Prostate gland (tissue), 2 donors: ENCODE measurements around the gene TEX44. TPM values are rescaled to one million over a fixed set of nuclear protein-coding genes. Genes with fewer than 3 reads are reported as not detected.

Source experiments
- DNase-seq: peaks from one replicate; pipeline ENCODE4 v3.0.0-alpha.2; 2019; ENCODE audit warnings: low spot score
- H3K27ac ChIP-seq, 2 donors: fragments of 200-600 bp; sonication (generic); 2 replicates each; pipeline ENCODE4 v1.5.1; 2017 to 2019
- H3K27me3 ChIP-seq: fragments of 200-600 bp; sonication (generic); replicated peaks from 2 replicates; pipeline ENCODE4 v1.5.1; 2019; ENCODE audit not compliant: insufficient read depth
- H3K36me3 ChIP-seq, 2 donors: fragments of 200-600 bp; sonication (generic); 1 replicate in 1 of 2; 2 replicates in 1 of 2; pipeline versions ENCODE4 v1.5.1 to v1.8.1; 2017 to 2019
- H3K4me1 ChIP-seq: fragments of 200-600 bp; sonication (generic); replicated peaks from 2 replicates; pipeline ENCODE4 v1.5.1; 2019
- H3K4me3 ChIP-seq, 2 donors: fragments of 200-600 bp; sonication (generic); 2 replicates each; pipeline ENCODE4 v1.5.1; 2017 to 2019
- H3K9me3 ChIP-seq: fragments of 200-600 bp; sonication (generic); 2 replicates; pipeline ENCODE4 v1.5.1; 2017
- POLR2A ChIP-seq: fragments of 450-650 bp; IDR thresholded peaks from one replicate; pipeline ENCODE4 v1.6.1; 2016; ENCODE audit warnings: antibody characterized with exemption, mild to moderate bottlenecking
- POLR2AphosphoS5 ChIP-seq: sonication (generic); formaldehyde crosslinking; IDR thresholded peaks from one replicate; pipeline ENCODE4 v1.6.1; 2017; ENCODE audit warnings: antibody characterized with exemption
- WGBS: methylation state at CpG from one replicate; pipeline ENCODE4 v1.1.5; 2018; 5-methylcytosine and 5-hydroxymethylcytosine counted together
- intact Hi-C: fragments of 100-400 bp; cut with DNase I; formaldehyde crosslinking; loops from one replicate; pipeline ENCODE4 v1.14.2; 2022
- total RNA-seq, 2 donors: library from RNA; depleted of rRNA; stranded (reverse); fragments of >200 nt; gene quantifications; one replicate each; pipeline ENCODE4 v1.1.0, GENCODE V29; 2016
- TF ChIP-seq, protein P1 (sequence below), 4 experiments: fragments of 200-600 bp in 2 of 4; fragments of 450-650 bp in 2 of 4; sonication (generic) in 2 of 4; IDR thresholded peaks; 1 replicate in 3 of 4; 2 replicates in 1 of 4; pipeline ENCODE4 v1.5.1; 2016 to 2019; ENCODE audit warnings: antibody characterized with exemption in 4 of 4, mild to moderate bottlenecking in 2 of 4, moderate library complexity in 2 of 4

TEX44 gene
- total RNA-seq, 2 donors from 2014 or later, result 10.6 TPM; not detected in 1

DNA sequence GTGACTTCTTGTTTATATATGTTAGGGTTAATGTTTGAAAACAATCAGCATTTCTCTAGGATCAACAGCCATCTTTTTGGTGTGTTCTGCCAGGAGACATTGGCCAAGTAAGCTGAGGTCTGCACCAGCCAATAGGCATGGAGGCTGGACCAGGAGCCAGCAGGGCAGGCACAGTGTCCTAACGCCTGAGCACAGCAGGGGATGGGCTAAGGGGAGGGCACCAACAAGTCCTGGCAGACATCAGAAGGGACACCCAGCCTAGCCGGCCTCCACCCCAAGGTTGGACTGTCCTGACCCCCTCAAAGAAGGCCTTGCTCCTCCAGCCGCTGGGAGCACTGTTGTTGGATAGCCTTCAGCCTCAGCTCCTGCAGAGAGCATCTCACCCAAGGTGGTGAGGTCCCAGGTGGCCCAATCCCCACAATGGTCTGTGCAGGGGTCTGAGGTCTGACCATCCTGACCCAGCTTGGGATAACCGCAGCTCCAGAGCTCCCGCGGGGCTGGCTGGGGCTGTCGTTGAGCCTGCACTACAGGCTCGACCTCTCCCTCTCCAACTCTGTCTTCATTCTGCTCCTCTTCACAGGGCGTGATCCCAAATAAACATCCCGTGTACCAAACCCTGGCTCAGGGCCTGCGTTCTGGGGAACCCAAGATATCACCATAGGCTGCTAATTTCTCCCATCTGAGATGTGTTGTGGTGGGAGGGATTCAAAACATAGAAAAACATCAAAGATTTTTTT lies 8.1 kb downstream of the TEX44 start:
- intact Hi-C loops, result loop anchor here (1.0 to 5.0 kb wide), 2 partner anchors 37 to 83 kb away; no protein-coding TSS in a partner anchor
- TF ChIP-seq POLR2AphosphoS5 (no peak), POLR2A (no peak)
- TF ChIP-seq, protein P1, sequence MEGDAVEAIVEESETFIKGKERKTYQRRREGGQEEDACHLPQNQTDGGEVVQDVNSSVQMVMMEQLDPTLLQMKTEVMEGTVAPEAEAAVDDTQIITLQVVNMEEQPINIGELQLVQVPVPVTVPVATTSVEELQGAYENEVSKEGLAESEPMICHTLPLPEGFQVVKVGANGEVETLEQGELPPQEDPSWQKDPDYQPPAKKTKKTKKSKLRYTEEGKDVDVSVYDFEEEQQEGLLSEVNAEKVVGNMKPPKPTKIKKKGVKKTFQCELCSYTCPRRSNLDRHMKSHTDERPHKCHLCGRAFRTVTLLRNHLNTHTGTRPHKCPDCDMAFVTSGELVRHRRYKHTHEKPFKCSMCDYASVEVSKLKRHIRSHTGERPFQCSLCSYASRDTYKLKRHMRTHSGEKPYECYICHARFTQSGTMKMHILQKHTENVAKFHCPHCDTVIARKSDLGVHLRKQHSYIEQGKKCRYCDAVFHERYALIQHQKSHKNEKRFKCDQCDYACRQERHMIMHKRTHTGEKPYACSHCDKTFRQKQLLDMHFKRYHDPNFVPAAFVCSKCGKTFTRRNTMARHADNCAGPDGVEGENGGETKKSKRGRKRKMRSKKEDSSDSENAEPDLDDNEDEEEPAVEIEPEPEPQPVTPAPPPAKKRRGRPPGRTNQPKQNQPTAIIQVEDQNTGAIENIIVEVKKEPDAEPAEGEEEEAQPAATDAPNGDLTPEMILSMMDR (IDR thresholded peaks at IDR 0.05), result no peak
- Histone ChIP-seq H3K27ac (peak overlapping the region; percentile 3 to 45), H3K9me3 (no peaks in the 10 kb centered on the region), H3K27me3 (no peaks in the 10 kb centered on the region), H3K4me3 (no peak overlapping the region), H3K36me3 (no peaks in the 10 kb centered on the region), H3K4me1 (peaks cover 11% of the 10 kb centered on the region)
- WGBS, result 28% methylated on average over 10 of the region's 11 CpGs
- DNase-seq, result peak; percentile 46

DNA sequence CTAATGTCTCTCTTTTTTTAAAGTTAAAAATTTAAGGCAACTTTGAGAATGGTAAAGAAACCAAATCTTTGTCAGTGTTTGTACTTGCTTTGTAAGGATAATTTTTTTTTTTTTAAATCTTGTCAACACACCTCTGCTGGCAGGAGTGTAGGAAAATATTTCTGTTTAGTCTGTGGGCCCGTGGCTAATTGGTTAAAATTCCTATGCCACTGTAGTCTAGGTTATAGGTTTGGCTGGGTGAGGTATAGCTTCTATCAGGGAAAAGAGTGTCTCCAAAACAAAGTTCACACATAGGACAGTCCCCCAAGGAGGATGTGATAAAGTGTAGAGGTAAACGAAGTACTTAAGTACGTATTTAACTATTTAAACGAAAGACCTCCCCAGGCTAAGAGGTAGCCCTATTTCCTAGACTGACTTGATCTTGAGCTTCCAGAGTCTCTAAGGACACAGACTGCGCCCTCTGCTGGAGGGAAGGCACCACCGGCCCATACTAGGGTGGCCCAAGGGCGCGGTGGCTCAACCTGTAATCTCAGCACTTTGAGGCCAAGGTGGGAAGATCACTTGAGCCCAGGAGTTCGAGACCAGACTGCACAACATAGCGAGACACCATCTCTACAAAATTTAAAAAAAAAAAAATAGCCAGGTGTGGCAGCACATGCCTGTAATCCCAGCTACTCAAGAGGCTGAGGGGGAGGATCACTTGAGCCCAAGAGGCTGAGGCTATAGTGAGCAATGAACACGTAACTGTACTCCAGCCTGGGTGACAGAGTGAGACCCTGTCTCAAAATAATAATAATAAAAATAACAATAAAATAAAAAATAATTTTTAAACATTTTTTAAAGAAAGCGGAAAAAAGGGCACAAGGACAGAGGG lies 8.9 kb downstream of the TEX44 start:
- Histone ChIP-seq H3K36me3 (no peaks in the 10 kb centered on the region), H3K4me3 (no peak overlapping the region), H3K9me3 (no peaks in the 10 kb centered on the region), H3K27ac (peak overlapping the region; percentile 3 to 45), H3K4me1 (peaks cover 11% of the 10 kb centered on the region), H3K27me3 (no peaks in the 10 kb centered on the region)
- intact Hi-C loops, result loop anchor here (1.0 to 5.0 kb wide), 2 partner anchors 38 to 84 kb away; no protein-coding TSS in a partner anchor
- TF ChIP-seq POLR2A, result no peak
- TF ChIP-seq, protein P1 (IDR thresholded peaks at IDR 0.05), result peak; percentile 63 to 80 (median 68)
- peak; percentile 77 for DNase-seq
- WGBS, result 33% methylated on average over 12 of the region's 12 CpGs

DNA sequence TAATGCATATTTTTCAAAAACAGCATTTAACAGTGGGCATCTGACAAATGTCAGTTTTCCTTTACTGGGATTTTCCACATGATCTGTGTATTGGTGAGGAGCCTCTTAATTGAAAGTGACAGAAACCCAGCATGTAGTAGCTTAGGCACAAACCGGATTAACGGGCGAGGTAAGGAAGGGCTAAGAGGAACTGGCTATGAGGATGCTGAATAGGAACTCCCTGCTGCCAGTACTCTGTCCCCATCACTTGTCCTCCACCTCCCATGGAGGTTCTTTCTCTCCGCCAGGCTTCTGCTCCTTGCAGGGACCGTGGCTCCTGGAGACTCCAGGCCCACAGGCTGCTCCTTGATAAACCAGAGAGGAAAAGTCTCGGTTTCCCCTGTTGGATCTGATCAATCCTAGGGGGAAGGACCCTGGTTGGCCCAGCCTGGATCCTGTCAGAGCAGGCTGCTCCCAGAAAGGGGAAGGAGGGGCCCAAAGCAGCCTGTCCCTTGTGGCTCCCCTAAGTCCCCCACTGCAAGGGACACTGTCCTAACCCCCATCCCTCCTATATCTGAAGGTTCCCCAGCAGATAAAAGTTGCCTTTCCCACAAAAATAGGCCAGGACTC lies 10.3 kb downstream of the TEX44 start:
- WGBS, result 72% methylated on average over 6 of the region's 6 CpGs
- Histone ChIP-seq H3K4me3 (no peak overlapping the region), H3K4me1 (peaks cover 11% of the 10 kb centered on the region), H3K27ac (peak overlapping the region; percentile 47 to 98), H3K27me3 (no peaks in the 10 kb centered on the region), H3K9me3 (no peaks in the 10 kb centered on the region), H3K36me3 (no peaks in the 10 kb centered on the region)
- DNase-seq, result no peak
- intact Hi-C loops, result loop anchor here (5.0 kb wide), 1 partner anchor 86 kb away; no protein-coding TSS in a partner anchor
- TF ChIP-seq POLR2A (no peak), POLR2AphosphoS5 (no peak)
- TF ChIP-seq, protein P1 (IDR thresholded peaks at IDR 0.05), result no peak

DNA sequence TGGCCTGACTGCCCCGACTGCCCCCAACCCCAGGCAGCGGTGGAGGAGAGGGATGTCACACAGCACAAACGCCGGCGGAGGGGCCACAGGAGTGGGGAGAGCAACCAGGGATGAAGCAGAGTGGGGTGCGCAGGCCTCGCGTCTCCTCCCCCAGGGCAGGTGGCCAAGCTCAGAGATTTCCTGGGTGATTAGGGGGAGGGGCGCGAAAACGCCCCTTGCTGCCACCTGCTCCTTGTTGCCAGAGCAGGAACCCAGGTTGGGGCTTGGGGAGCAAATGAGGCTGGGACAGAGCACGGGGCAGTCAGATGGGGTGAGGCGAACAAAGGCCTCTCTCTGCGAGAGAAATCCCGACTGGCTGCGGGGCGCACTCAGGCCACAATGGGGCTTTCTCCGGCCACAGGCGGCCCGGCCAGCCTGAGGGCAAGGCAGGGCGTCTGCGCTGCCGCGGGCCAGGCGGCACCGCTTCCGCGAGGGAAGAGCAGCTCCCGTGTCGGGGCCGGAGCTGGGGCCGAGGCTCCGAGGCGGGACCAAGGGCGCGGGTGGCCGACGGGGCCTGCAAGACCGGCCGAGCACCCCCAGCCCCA lies 11.5 kb downstream of the TEX44 start:
- H3K4me3 ChIP-seq, result peak overlapping the region; percentile 43
- 6% methylated on average over 39 of the region's 40 CpGs for whole genome bisulfite sequencing
- H3K9me3 ChIP-seq, result no peaks in the 10 kb centered on the region
- no peaks in the 10 kb centered on the region for H3K27me3 ChIP-seq
- H3K36me3 ChIP-seq, result no peaks in the 10 kb centered on the region
- intact Hi-C loops, result loop anchor here (2.0 to 5.0 kb wide), 2 partner anchors 87 to 111 kb away; no protein-coding TSS in a partner anchor
- H3K27ac ChIP-seq, result peak overlapping the region; percentile 98 to 99
- DNase-seq, result peak; percentile 28
- H3K4me1 ChIP-seq, result peaks cover 11% of the 10 kb centered on the region
- peak; percentile 10 for TF ChIP-seq POLR2AphosphoS5
- TF ChIP-seq, protein P1 (IDR thresholded peaks at IDR 0.05), result peak in 2 of 4 experiments; percentile 17 to 23
- TF ChIP-seq POLR2A, result no peak
